BJ (cell line): Measurements from ENCODE around the gene SORCS3. TPM values are rescaled to one million over a fixed set of nuclear protein-coding genes. Genes with fewer than 3 reads are reported as not detected.

ENCODE experiments used
- CTCF ChIA-PET: fragments of 350-600 bp; formaldehyde crosslinking; extraction: SDS; loops from one replicate; lab custom pipeline; 2021; ENCODE audit warnings: antibody characterized with exemption, inconsistent platforms; lab: Yijun Ruan, JAX
- POLR2A ChIA-PET: fragments of 300-600 bp; sonication (Branson Sonifier 250); formaldehyde crosslinking; extraction: SDS; loops from one replicate; lab custom pipeline; 2021; ENCODE audit warnings: antibody characterized with exemption; lab: Charles Lee
- DNase-seq: peaks from one replicate; pipeline ENCODE4 v3.0.0-alpha.2; 2011; ENCODE audit warnings: low read depth
- H3K27me3 ChIP-seq: 2 replicates; pipeline ENCODE4 v1.6.0; 2011; ENCODE audit warnings: low read length; ENCODE audit not compliant: control insufficient read depth, insufficient read depth
- H3K36me3 ChIP-seq: 2 replicates; pipeline ENCODE4 v1.5.1; 2011; ENCODE audit warnings: low read length; ENCODE audit not compliant: control insufficient read depth, insufficient read depth
- H3K4me3 ChIP-seq: 2 replicates; pipeline ENCODE4 v1.5.1; 2011; ENCODE audit warnings: low read depth, mild to moderate bottlenecking, control low read depth, low read length
- CTCF ChIP-seq: IDR thresholded peaks from 2 replicates; pipeline ENCODE4 v1.5.1; 2011; ENCODE audit warnings: low read depth, mild to moderate bottlenecking, control low read depth, inconsistent platforms, low read length, moderate library complexity; ENCODE audit not compliant: insufficient read depth
- polyA plus RNA-seq: library from polyadenylated mRNA; depleted of rRNA; stranded (reverse); fragments of >200 nt; gene quantifications from 2 replicates; pipeline ENCODE4 v1.2.3, GENCODE V29; 2011

Gene SORCS3
- polyA plus RNA-seq, 1 experiment = not detected

GRCh38 chr10:104928734-104929133, 287.6 kb downstream of the SORCS3 start:
- ChIA-PET CTCF (interaction anchor here (1.1 kb wide), 1 partner anchor 522 kb away, joined by 3 read pairs; no protein-coding TSS in a partner anchor), POLR2A (no interaction called here)
- DNase-seq = no peak

GRCh38 chr10:104931612-104932134, 290.6 kb downstream of the SORCS3 start:
- no peak overlapping the region for H3K4me3 ChIP-seq
- ChIA-PET CTCF (no interaction called here), POLR2A (no interaction called here)
- TF ChIP-seq CTCF = no peak
- H3K36me3 ChIP-seq = no peaks in the 10 kb centered on the region
- H3K27me3 ChIP-seq = no peaks in the 10 kb centered on the region
- no peak for DNase-seq

More at GRCh38 chr10:104928734-104929133, 287.6 kb downstream of the SORCS3 start:
- no peak for TF ChIP-seq CTCF
- Histone ChIP-seq H3K4me3 (no peak overlapping the region), H3K27me3 (no peaks in the 10 kb centered on the region), H3K36me3 (no peaks in the 10 kb centered on the region)

- no peaks in the 10 kb centered on the region for H3K36me3 ChIP-seq
- ChIA-PET POLR2A (no interaction called here), CTCF (no interaction called here)
- H3K4me3 ChIP-seq = no peak overlapping the region
- no peak for TF ChIP-seq CTCF
- no peaks in the 10 kb centered on the region for H3K27me3 ChIP-seq
- no peak for DNase-seq
These were observed 294.6 kb downstream of the SORCS3 start for GRCh38 chr10:104935656-104936055.

GRCh38 chr10:104937567-104937966, 296.5 kb downstream of the SORCS3 start:
- ChIA-PET POLR2A (no interaction called here), CTCF (no interaction called here)
- DNase-seq = peak; percentile 14
- TF ChIP-seq CTCF = no peak
- no peak overlapping the region for H3K4me3 ChIP-seq
- H3K36me3 ChIP-seq = no peaks in the 10 kb centered on the region
- no peaks in the 10 kb centered on the region for H3K27me3 ChIP-seq

GRCh38 chr10:104938031-104938430, 296.9 kb downstream of the SORCS3 start:
- no peaks in the 10 kb centered on the region for H3K36me3 ChIP-seq
- no peak for DNase-seq
- no peak overlapping the region for H3K4me3 ChIP-seq
- CTCF ChIA-PET = no interaction called here
- POLR2A ChIA-PET = no interaction called here
- H3K27me3 ChIP-seq = no peaks in the 10 kb centered on the region
- TF ChIP-seq CTCF = no peak
